ENCODE data around the gene CMTM2.

The CMTM2 gene

GRCh38 chr16:66578651-66579531 lies at the start of gene CMTM2:
Gene CMTM2, plus strand, starts transcription at chr16:66579463. Its CDS starts 145 bp downstream, at chr16:66579608.
- no peak for DNase-seq

- no peak for DNase-seq
Observed at GRCh38 chr16:66529475-66529874, 49.8 kb upstream of the CMTM2 start.

GRCh38 chr16:66534376-66534799 lies 44.9 kb upstream of the CMTM2 start:
- no peak for DNase-seq

GRCh38 chr16:66536525-66536924 lies 42.7 kb upstream of the CMTM2 start:
- no peak for DNase-seq

GRCh38 chr16:66537236-66537635 lies 42.0 kb upstream of the CMTM2 start:
- no peak for DNase-seq

GRCh38 chr16:66538910-66539309 lies 40.4 kb upstream of the CMTM2 start:
- no peak for DNase-seq

GRCh38 chr16:66539623-66540469 lies 39.4 kb upstream of the CMTM2 start:
- no peak for DNase-seq

- DNase-seq = no peak
Observed at GRCh38 chr16:66541388-66542355, 37.6 kb upstream of the CMTM2 start.

- no peak for DNase-seq
Observed at GRCh38 chr16:66542396-66542795, 36.9 kb upstream of the CMTM2 start.

- no peak for DNase-seq
Observed at GRCh38 chr16:66543541-66543940, 35.7 kb upstream of the CMTM2 start.

- no peak for DNase-seq
Observed at GRCh38 chr16:66544016-66544757, 35.1 kb upstream of the CMTM2 start.

- no peak for DNase-seq
Observed at GRCh38 chr16:66547101-66547989, 31.9 kb upstream of the CMTM2 start.

- DNase-seq = no peak
Observed at GRCh38 chr16:66548068-66548467, 31.2 kb upstream of the CMTM2 start.

- DNase-seq = no peak
Observed at GRCh38 chr16:66548868-66549267, 30.4 kb upstream of the CMTM2 start.

- no peak for DNase-seq
Observed at GRCh38 chr16:66549284-66550131, 29.8 kb upstream of the CMTM2 start, which contains the start of gene TK2. Gene TK2, minus strand, starts transcription at chr16:66550122. Its CDS starts 61 bp downstream, at chr16:66550061.

- no peak for DNase-seq
Observed at GRCh38 chr16:66551348-66551759, 27.9 kb upstream of the CMTM2 start.

- DNase-seq = no peak
Observed at GRCh38 chr16:66551788-66552285, 27.4 kb upstream of the CMTM2 start.

- DNase-seq = peak; percentile 71
Observed at GRCh38 chr16:66552286-66553177, 26.7 kb upstream of the CMTM2 start, which contains the start of gene CKLF. Gene CKLF, plus strand, starts transcription at chr16:66552576. Its CDS starts 140 bp downstream, at chr16:66552716.

Measured in NCI-H774 (cell line).